ENCODE data around the gene KIAA1210.

The KIAA1210 gene

DNA sequence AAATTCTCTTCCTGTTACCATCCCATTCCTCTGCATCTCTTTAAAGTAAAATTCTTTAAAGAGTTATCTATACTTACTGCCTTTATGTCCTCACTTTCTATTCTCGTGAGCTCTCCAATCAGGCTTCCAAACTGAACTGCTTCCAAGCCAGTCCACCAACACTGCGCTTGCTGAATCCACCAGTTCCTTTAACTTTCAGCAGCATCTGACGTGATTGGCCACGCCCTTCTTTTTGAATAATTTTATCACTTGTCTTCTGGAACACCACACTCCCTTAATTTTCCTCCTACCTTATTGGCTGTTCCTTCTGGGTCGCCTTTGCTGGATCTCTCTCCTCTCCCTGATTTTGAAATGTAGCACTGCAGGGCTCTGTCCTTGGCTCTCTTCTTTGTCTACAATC is at the start of gene KIAA1210:
TSS of gene KIAA1210 (minus strand) at position 163 of the 400 bp plus-strand sequence. CDS start 4,170 bp downstream, outside the sequence.
- DNase-seq (ENCODE audit: low read depth in 1 of 2, low spot score in 1 of 2) = no peak

GRCh38 chrX:119177278-119177677 is 49.7 kb upstream of the KIAA1210 start:
- no peak for DNase-seq (ENCODE audit: low read depth in 1 of 2, low spot score in 1 of 2)

- no peak for DNase-seq (ENCODE audit: low read depth in 1 of 2, low spot score in 1 of 2)
Observed at GRCh38 chrX:119174900-119175299, 47.3 kb upstream of the KIAA1210 start.

DNA sequence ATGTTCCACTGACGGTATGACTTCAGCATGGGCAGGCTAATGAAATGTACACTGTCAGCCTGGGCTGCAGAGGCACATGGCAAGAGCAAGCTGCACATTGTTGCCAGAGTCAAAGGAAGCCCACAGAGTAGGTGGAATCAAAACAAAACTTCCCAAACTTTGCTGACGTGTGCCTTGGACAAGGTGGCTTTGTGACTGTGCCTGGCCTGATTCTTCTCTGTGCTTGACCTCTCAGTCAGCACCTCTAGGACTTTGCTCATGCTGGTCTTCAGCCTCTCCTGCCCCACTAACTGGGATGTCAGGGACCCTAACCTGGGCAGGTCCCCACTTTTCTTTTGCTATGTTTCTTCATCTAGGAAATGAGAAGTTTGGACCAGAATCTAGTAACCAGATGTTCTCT is 40.5 kb upstream of the KIAA1210 start:
- DNase-seq (ENCODE audit: low read depth in 1 of 2, low spot score in 1 of 2) = no peak

GRCh38 chrX:119158226-119158625 is 30.6 kb upstream of the KIAA1210 start:
- no peak for DNase-seq (ENCODE audit: low read depth in 1 of 2, low spot score in 1 of 2)

GRCh38 chrX:119156241-119156640 is 28.6 kb upstream of the KIAA1210 start:
- no peak for DNase-seq (ENCODE audit: low read depth in 1 of 2, low spot score in 1 of 2)

DNA sequence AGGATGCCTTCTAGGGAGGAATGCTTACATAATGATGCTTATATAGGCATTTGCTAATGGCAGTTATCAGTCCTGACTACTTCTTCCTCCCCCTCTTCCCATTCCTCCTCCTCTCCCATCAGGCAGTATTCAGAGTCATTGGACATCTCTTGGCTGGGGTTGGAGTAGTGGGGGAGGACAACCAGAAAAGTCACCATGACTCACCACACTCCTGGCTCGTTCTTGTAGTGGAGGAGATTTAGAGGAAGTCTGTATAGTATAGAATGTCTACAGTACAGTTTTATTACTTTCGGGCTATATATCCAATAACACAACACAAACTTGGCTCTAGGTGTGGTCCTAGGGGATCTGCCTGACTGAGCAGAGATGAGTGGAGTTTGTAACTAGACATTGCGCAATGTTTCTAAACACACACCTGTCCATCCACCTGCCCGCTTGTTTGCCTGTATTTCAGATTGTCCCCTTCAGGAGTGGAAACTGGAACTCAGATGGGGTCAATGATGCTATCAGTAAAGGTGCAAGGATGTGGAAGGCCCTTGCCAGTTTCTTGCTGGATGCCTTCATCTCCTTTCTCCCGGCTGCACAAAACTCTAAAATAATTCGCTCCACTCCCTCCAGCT is 27.9 kb upstream of the KIAA1210 start:
- DNase-seq (ENCODE audit: low read depth in 1 of 2, low spot score in 1 of 2) = no peak

- DNase-seq (ENCODE audit: low read depth in 1 of 2, low spot score in 1 of 2) = no peak
Observed at GRCh38 chrX:119151051-119151380, 23.4 kb upstream of the KIAA1210 start.

DNA sequence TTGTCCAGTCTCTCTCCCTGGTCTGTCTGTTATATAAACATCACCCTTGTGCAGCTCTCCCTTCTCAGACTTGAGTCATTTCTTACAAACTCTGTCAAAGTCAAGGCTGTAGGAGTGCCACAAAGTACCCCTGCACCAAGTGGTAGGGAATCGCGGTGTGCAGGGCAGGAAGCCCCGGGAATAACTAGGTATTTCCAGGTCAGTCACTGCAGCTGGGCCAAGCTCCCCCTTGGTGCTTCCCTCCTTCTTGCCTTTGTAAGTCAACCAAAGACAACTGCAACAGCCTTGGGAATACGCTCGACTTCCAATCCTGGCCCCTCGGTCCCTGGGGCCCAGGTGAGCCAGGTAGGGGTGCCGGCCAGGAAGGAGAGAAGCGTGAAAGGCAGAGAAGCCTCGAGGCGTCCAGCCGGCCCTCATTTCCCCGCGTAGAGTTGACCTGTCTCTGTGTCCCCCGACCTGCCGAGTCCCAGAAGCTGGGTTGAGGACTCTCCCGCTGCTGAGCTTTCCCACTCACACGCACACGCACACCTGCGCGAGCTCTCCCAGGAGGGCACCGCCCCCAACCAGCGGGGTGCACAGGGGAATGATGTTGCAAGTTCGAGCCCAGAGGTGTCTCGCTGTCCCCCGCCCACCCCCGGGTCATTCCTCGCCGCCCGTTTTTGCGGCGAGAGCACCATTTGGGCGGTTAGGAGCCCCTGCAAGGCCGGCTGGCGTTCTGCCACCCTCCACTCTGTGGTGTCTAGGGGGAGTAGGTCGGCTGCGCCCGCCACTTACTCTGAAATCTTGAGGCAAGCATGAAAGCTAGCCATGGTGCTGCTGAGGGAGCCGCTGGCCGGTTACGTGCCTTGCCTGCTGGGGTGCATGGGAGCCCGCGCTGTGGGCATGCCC is 22.8 kb upstream of the KIAA1210 start:
- no peak for DNase-seq (ENCODE audit: low read depth in 1 of 2, low spot score in 1 of 2)

DNA sequence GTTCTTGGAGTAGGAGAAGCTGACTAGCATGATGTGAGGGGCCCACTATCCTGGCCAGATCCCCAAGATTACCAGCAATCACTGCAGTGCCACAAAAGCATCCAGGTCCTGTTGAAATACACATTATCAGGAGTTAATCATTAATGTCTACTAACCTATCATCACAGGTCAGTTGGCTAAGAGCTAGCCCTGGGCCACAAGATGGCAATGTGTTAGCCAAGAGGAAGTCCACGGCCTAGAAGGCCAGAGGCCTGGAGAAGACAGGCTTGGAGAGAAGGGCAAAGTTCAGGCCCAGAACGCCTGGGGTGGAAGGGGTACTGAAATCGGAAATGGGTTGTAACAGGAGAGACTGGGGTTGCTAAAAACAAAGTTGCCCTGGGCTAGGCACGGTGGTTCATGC is 19.9 kb upstream of the KIAA1210 start:
- no peak for DNase-seq (ENCODE audit: low read depth in 1 of 2, low spot score in 1 of 2)

GRCh38 chrX:119145241-119145653 is 17.6 kb upstream of the KIAA1210 start:
- DNase-seq (ENCODE audit: low read depth in 1 of 2, low spot score in 1 of 2) = no peak

- DNase-seq (ENCODE audit: low read depth in 1 of 2, low spot score in 1 of 2) = no peak
Observed at GRCh38 chrX:119134466-119134865, 6.9 kb upstream of the KIAA1210 start.

GRCh38 chrX:119132961-119133360 is 5.3 kb upstream of the KIAA1210 start:
- no peak for DNase-seq (ENCODE audit: low read depth in 1 of 2, low spot score in 1 of 2)

- DNase-seq (ENCODE audit: low read depth in 1 of 2, low spot score in 1 of 2) = no peak
Observed at GRCh38 chrX:119132316-119132715, 4.7 kb upstream of the KIAA1210 start.

DNA sequence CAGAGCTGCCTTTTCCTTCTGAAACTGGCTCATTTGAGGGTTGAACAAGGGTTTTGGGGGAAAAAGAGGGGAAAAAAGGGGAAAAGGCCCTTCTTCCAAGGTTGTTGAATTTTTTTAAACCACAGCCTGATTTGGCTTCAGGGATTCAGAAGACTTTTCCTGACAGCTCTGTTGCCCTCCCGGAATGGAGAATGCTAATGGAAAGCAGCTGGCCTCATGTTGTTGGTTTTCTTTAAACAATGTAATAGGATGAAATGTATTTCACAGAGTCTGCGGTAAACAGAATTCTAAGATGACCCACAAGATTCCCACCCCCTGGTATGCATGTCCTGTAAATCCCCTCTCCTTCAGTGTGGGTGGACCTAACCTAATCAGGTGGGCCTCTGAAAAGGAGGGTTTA is 3.3 kb upstream of the KIAA1210 start:
- DNase-seq (ENCODE audit: low read depth in 1 of 2, low spot score in 1 of 2) = no peak

DNA sequence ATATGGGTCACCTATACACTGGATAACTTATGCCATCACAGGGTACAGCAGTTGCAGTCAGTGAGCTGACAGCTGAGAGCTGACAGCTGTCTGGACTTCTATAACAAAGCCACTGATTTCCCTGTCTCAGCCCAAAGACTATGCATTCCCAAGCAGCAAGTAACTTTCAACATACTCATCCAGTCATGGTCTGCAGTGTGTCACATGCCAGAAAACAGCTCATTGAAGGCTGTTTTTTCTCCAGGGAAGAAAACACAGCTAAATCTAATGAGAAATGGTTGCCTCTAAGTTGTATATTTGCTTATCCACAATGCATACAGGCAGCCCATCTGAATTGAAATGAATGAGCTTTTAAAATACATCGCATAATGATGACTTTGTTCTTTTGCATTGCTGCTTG is 6.3 kb downstream of the KIAA1210 start:
- no peak for DNase-seq (ENCODE audit: low read depth in 1 of 2, low spot score in 1 of 2)

GRCh38 chrX:119118780-119119395 is 8.7 kb downstream of the KIAA1210 start:
- peak in 1 of 2 donors; percentile 8 for DNase-seq (ENCODE audit: low read depth in 1 of 2, low spot score in 1 of 2)

DNA sequence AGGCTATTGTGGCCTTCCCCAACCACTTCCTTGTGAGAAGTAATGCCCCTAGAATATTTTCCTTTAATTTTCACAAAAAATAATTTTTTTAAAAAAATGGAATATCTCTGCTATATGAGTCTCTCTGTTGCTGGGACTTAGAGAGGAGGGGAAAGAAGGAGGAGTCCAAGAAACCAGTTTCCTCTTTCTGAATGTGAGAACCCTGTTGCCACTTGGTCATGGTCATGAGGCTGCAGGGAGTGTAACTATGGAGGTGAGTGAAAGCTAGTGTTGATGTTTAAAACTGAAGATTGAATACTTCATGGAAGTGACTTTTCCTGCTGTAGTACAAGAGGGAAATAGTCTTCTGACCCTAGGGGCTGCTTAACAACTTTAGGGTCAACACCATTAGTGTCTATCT is 20.4 kb downstream of the KIAA1210 start:
- DNase-seq (ENCODE audit: low read depth in 1 of 2, low spot score in 1 of 2) = no peak

- DNase-seq (ENCODE audit: low read depth in 1 of 2, low spot score in 1 of 2) = no peak
Observed at GRCh38 chrX:119105826-119106225, 21.8 kb downstream of the KIAA1210 start.

DNA sequence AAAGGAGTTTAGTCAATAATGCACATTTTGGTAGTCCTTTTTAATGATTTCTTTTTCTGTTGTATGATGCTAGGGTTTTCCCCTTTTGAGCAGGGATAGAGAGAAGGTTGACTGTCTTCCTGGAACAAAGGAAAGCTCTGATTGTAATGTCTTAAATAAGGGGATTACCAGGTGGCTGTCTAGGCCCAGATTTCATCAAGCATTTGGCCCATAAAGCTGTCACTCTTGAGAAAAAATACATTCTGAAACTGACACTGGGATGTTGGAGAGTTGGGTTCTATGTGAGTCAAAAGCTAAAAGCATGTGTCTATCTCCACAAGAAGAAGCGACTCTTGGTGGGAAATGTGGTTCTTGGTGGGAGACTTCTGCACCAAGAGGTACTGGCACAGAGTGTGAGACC is 26.4 kb downstream of the KIAA1210 start:
- no peak for DNase-seq (ENCODE audit: low read depth in 1 of 2, low spot score in 1 of 2)

DNA sequence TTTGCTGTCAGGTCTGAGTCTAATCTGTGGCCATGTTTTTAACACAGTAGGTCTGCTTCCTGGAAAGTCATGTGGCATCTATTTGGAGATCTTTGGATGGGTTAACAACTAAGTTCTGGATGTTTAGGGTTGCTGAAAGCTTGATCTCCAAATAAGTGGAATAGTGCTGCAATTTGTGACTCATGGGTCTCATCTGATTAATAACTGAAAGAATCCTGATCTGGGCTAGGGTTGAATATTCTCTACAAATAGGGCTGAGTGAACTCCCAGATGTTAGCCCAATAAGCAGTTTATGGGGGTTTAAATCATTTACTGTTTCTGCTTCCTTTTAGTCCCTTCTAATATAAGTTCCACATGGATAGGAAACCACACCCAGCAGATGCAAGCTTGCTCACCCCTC is 31.7 kb downstream of the KIAA1210 start:
- DNase-seq (ENCODE audit: low read depth in 1 of 2, low spot score in 1 of 2) = no peak

DNA sequence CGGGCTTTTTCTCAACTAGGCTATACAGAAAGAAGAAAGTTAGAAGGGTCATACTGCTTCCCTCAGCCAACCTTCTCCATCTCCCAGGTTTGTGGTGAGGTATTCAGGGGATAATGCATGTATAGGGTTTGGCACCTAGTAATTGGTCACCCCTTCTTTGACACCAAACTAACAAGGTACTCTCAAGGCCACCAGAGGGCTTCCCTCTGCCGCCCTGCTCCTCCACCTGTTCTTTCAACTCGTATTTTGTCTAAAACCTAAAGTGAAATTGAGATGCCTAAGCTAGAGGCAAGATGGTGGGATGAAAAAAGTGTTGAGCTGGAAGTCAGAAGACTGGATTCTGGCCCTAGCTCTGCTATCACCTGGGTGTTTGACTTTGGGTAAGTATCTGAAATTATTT is 32.8 kb downstream of the KIAA1210 start:
- no peak for DNase-seq (ENCODE audit: low read depth in 1 of 2, low spot score in 1 of 2)

Data from stimulated activated CD4-positive, alpha-beta T cell treated with anti-CD3 and anti-CD28 coated beads, Interleukin-15, amount 100 ng/mL, for 1 hour (primary cell).